HG02798 (cell line): ENCODE results near the gene PRKD1.

Source experiments
- ATAC-seq: cut with Tn5 transposase; IDR thresholded peaks from one replicate; pipeline ENCODE4 v1.9.1; 2021; ENCODE audit warnings: mild to moderate bottlenecking; ENCODE audit not compliant: unreplicated experiment, poor library complexity

The PRKD1 gene

DNA sequence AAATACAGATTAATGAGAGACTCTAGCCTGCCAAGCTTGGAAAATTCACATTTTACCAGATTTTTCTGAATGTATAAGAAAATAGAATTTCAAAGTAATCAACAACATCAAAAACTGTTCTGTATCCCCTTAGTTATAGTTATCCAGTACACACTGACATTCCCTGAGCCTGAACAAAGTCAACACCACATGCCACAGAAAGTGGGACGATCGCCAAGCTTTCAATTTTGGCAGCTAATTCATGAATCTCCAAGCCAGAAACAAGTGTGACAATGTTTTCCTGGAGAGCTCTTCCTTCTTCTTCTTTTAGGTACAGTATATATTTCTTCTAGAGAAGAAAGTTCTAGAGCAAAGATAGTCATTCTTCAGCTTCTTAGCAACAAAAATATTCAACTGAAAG lies 290.2 kb downstream of the PRKD1 start:
- ATAC-seq: no peak

DNA sequence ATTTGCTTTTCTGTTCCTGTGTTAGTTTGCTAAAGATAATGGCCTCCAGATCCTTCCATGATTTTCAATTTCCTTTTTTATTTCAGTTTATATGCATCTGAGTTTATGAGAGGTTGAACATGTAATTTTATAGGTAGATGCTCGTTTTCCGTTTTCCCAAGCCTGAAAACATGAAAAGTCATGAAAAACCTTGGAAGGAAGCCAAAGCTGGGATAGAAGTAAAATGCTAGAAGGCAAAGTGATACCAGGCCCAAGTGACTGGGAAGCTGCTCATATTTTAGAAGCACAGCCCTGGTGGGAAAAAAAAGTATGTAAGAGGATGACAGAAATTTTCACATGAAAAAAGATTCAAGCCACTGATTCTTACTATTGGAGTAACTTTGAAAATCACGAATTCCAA lies 290.8 kb downstream of the PRKD1 start:
- no peak for ATAC-seq

DNA sequence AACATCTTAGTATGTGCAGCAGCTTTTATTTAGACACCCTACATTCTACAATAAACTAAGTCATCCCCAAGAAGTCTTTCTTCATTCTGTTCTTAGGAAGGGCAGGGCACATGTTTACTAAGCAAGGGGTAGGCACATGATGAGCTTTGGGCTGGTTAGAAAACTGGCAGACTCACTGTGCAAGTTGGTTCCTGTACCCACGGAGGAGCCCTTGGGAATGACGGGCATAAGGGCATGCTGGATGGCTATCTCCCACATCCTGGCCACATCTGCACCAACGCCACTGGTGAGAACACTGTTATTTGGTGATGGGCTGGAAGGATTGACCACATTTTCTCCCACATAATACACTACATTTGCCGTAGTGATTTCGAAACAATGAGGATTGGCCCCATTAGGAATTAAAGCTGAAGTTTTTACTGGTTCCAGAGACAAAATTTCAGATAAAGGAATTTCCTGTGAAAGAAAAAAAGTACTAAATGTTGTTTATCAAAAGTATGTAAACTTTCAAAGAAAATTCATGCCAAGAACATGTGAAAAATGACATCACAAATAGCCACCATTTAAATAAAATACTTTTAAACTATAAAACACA lies 297.0 kb downstream of the PRKD1 start:
- ATAC-seq: no peak

DNA sequence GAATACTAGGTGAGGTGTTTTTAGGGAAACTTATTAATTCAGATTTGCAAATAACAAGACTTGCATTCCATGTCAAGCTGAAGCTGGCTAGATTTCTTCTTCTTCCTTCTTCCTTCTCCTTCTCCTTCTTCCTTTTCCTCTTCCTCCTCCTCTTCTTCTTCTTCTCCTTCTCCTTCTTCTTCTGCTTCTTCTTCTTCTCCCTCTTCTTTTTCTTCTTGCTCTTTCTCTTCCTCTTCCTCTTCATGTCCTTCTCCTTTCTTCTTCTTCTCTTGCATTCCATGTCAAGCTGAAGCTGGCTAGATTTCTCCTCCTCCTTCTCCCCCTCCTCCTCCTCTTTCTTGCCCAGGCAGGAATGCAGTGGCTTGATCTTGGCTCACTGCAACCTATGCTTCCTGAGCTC lies 297.8 kb downstream of the PRKD1 start:
- no peak for ATAC-seq

DNA sequence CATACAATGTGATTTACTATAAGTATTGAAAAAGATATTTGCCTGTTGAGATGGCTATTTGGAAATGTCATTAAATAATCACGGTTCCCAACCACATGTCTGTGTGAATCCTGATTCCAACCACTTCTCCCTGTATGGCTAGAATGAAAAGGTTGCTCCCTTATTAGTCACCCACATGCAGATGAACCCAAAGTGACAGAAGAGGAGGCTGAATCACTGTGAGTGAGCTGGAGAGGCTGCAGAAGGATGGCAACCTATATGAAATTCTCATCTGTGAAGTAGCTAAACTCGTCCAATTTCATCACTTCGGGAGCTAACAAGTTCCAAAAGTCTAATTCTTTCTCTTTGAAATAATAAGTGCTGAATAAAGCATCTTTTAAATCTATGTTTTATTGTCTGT lies 300.5 kb downstream of the PRKD1 start:
- no peak for ATAC-seq

DNA sequence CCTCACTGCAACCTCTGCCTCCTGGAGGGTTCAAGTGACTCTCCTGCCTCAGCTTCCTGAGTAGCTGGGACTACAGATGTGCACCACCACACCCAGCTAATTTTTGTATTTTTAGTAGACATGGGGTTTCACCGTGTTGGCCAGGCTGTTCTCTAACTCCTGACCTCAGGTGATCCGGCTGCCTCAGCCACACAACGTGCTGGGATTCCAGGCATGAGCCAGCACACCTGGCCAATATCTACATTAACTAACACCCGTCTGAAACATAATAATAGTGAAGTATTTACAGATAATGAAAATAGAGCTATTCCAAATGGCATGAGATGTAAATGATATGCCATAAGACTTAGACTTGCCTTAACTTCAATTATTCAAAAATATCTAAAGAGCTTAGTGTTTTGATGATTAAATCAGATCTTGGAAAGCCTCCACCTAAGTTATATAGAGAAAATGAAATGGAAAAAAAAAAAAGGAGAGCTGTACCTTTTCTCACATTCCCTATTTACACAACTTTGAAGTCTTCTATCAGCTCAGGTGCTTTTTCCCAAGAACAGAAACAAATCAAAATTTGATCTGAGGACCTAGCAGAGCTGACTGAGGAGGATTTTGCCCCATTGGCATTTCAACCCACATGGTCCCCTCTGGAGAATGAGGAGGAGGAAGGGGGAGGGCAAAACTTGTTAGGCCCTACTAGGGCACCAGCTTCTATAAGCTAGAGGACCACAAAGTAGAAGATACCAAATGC lies 309.2 kb downstream of the PRKD1 start:
- no peak for ATAC-seq

DNA sequence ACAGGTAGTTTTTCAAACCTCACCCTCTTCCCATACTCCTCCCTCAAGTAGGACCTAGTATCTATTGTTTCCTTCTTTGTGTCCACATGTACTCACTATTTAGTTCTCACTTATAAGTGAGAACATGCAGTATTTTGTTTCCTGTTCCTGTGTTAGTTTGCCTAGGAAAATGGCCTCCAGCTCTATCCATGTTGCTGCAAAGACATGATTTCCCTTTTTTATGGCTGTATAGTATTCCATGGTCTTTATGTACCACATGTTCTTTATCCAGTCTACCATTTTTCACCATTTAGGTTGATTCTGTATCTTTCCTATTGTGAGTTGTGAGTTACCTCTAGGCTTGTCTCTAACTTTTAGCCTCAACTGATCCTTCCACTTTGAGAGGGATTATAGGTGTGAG lies 310.7 kb downstream of the PRKD1 start:
- no peak for ATAC-seq

DNA sequence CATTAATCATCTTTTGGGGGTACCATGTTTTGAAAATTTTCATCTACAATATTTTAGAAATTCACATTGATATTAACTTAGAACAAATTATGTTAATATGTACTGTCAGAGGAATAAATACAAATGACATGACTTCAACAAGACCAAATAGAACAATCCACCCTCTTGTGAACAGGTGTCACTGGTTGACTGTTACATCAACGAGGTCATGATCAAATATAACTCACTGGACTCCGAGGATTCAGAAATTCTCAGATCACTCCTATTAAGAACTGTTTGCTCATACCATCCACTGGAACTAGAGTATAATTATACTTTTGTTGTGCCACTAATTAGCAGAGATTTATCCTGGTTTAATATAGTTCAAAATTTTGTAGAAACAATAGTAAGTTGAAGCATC lies 318.8 kb downstream of the PRKD1 start:
- no peak for ATAC-seq

DNA sequence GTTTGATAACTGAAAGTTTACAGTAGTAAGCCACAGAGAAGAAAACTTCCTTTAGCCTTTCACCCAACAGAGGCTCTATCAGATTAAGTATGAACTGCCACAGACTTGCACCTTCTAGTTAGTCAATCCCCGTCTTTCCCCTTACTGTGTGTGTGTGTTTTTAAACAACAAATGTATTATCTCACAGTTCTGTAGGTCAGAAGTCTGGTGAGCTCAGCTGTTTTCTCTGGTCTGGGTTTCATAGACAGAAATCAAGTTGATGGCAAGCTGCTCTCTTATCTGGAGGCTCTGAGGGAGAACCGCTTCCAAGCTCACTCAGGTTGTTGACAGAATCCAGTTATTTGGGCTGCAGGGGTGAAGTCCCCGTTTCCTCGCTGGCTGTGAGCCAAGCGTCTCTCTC lies 320.5 kb downstream of the PRKD1 start:
- no peak for ATAC-seq

DNA sequence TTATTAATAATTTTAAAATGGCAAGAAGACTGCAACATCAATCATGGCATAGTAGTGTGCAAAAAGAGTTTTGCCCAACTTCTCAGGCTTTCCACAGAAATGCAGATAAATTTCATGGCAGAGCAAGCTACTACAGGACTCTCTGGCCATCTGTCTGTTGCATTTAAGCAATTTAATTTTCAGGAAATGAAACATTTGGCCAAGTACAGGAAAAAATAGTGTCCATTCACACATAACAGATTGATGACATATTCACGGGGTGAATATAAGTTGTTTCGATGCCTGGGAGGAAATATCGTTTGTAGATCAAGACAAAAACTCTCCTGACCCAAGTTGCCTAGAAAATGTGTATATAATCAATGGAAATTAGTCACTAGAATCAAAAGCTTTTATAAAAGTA lies 324.0 kb downstream of the PRKD1 start:
- no peak for ATAC-seq

DNA sequence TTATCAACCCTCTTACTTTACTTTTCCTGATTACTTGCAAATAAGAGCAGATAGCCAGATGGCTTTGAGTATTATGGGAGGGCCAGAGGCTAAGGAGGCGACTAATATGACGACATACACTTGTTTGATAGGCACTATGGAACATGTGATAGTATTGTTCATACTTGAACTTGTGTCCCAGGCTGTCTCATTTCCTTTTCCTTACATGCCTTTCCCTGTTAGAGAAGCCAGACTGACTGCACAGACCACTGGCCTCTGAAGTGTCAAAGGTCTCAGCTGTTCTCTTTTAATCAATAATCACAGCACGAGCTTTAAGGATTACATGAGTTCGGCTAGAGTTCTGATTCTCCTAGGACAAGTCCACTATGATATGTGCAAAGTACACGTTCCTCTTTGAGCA lies 326.0 kb downstream of the PRKD1 start:
- no peak for ATAC-seq

DNA sequence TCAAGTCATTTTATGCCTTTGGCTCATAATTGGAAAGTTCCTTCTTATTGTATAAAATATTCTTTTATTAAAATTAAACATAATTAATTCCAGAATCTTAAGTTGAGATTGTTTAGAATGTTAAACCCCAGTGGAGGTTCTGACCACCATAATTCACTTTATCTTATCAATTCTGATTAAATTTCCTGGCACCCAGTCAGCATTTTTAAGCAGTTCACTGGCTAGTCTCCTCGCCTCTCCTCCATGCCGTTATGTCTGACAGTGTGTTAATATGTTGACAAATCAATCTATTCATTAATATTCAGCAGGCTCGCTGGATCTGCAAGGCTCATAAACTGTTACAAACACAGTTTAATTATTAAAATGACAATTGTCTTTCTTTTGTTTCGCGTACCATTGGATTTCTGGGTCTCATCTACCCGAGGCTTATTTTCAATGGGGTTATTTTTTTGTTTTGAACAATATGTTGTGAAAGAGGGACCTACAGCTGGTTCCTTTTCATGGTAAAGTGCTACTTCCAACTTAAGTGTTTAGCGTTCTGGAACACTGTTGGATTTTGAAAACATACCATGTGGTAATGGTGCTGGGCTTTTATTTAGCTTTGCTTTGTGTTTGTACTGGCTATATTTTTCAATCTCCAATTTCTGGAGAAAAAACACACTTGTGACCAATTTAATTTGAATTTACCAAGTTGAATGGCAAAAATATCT lies 339.7 kb downstream of the PRKD1 start:
- ATAC-seq: no peak

DNA sequence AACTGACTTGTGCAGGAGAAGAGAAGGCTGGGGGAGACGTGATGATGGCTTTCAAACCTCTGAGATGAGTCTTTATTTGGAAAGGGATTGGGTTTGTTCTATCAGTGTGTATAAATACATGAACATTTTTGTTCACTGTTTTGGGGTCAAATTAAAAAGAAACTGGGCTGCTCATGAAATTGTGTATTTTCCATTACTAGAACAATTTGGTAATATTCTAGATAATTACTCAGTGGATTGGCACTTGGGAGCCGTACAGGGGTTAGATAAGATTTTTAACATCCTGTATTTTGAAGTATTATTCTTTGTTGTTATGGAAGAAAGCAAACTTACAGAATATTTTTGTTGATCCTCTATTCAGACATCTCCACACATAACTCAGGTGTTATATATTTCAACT lies 340.6 kb downstream of the PRKD1 start:
- no peak for ATAC-seq

DNA sequence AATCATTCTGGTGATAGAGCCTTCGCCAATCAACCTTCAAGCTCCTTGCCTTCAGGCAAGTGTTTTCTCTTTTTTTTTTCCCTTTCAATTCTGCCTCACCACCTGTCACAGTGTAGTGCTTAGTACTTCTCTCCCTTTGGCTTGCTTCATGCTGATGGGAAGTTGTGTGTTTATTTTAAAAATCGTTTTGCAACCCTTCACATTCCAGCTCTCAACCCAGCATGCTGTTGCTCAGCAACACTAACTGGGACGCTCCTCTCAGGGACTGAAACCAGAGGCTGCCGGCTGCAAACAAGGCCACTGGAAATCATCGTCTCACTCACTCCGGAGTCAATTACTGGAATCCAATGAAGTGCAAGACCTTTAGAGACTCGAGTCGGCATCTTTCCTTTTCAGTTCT lies 342.7 kb downstream of the PRKD1 start:
- no peak for ATAC-seq

DNA sequence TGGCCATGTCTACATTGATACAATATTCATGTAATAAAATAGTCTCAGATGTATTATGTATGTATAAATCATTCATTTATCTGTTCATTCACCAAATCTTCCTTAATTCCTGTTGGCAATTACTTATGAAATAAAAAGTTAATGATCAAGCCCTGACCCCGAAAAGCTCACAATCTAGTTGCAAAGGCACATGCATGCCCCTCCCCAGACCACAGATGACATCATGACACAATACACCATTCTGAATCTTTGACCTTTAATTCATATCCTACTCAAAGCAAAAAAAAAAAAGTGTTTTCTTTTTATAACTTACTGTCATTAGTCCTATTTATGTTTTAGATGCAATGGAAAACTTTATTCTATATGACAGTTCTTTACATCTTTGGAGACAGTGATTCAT lies 346.9 kb downstream of the PRKD1 start:
- ATAC-seq: no peak

DNA sequence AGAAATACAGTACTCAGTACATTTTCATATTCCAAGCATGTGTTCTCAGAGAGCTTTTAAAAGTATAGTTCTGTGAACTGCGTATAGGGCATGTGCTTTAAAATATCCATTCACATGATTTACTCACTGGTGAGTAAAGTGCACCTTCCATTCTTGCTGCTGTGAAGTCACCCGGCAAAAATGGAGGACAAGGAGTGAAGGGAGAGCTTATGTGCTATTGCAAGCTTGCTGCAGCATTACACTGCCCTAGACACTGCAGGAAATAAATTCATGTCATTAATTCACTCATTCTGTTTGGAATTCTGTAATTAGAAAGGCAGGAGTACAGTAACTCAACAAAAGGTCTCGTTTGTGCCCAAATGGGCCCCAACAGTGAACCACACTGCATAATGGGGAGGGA lies 347.8 kb downstream of the PRKD1 start:
- ATAC-seq: no peak

DNA sequence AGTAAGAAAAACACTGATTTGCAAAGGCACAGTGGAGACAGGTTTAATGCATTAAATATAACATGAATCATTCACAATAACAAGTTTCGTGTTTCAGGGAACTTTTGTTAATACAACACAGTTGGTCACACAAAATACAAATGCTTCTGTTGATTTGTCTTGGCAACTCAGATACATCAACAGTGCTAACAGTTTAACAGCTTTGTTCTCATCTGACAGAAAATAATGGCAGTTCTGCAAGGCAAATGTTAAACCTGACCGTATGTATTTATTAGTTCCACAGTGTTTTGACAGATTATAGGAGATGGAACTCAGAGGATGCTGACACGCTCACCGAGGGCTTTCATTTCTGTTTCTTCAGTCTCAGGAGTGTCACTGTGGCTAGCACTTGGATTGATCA lies 350.7 kb downstream of the PRKD1 start:
- ATAC-seq: no peak

DNA sequence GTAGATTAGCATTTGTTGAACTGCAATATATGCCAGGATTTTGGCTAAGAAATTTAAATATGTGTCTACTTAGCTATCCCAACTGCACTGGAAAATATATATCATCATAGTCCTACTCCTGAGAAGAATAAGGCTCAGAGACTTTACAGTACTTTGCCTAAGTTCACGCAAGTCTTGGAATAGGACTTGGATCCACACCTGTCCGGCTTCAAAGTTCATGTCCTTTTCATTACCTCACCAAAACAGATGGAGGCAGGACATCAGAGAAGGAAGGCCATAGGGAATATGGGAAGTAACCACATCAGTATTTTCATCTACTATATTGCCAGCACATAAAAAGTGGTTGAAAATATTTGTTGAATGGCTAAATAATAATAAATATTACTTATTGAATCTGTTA lies 358.5 kb downstream of the PRKD1 start:
- ATAC-seq: no peak

DNA sequence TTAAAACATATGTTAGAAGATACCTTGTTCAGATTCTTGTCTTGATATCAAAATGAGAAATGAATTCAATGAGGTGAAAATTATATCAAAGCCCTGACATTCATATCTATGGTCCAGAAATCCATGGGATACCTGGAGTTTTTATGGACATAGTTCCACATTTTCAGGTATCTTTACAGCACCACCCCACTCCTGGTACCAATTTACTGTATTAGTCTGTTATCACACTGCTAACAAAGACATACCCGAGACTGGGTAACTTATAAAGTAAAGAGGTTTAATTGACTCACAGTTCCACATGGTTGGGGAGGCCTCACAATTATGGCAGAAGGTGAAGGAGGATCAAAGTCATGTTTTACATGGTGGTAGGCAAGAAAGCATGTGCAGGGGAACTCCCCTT lies 361.5 kb downstream of the PRKD1 start:
- no peak for ATAC-seq

DNA sequence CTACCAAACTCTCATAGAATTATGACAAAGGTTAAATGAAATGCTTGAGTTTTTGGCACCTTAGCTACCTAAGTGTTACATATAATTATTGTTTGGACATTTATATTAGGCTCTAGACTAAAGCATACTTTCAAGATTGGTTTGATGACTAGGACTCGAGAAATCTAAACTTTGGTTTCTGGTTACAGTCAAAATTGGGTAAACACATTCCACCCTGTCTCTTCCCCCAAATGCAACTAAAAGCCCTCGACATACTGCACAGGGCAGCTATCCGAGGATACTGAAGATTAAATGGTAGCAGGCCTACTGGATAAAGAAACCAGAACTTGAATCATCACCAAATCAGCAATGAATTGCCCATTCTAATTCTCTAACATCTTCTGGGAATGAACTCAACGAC lies 369.1 kb downstream of the PRKD1 start:
- no peak for ATAC-seq

DNA sequence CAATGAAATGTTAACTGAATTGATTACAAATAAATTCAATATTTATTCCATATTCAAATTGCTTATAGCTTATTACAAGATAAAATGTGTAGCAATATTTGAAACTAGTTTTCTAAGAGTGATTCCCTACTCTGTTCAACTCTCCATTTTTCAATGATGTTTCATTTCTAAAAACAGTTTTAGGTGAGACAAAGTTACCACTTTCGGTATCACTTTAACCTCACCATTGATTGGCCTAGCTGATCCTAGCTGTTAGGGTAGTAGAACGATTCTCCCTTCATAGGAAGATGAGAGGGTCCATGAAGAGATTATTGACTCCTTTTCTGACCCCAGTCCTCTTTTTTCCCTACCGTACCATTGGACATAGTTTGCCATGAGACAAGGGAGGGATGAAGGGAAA lies 373.3 kb downstream of the PRKD1 start:
- ATAC-seq: no peak

DNA sequence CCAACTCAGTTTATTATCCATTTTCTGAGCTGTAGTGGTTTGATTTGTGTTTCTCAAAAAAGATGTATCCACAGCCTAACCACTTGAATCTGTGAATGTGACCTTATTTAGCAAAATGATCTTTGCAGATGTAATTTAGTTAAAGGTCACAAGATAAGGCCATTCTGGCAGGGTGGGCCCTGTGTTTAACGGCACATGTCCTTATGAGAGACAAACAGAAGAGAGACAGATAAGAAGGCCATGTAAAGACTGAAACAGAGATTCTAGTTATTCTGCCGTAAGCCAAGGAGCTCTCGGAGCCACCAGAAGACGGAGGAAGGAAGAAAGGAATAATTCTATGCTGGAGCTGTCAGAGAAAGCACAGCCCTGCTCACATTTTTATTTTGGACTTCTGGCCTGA lies 374.2 kb downstream of the PRKD1 start:
- no peak for ATAC-seq
